Measurements from ENCODE around the gene EXTL1. TPM values are rescaled to one million over a fixed set of nuclear protein-coding genes. Genes with fewer than 3 reads are reported as not detected.

EXTL1 gene
- total RNA-seq, 1 donor from 2014 or later: 0.74 TPM

- H3K27ac ChIP-seq: no peak overlapping the region
- intact Hi-C loops (cut with DNase I): no loop called here
- no peaks in the 10 kb centered on the region for H3K9me3 ChIP-seq
- H3K4me1 ChIP-seq: peaks cover 19% of the 10 kb centered on the region
- no peaks in the 10 kb centered on the region for H3K36me3 ChIP-seq
- DNase-seq (ENCODE audit: extremely low spot score in 2 of 2): no peak
- no peaks in the 10 kb centered on the region for H3K27me3 ChIP-seq
- no peak overlapping the region for H3K4me3 ChIP-seq
- TF ChIP-seq POLR2A (IDR thresholded peaks at IDR 0.05): no peak
- TF ChIP-seq CTCF (IDR thresholded peaks at IDR 0.05): no peak
- no peak for TF ChIP-seq POLR2AphosphoS5 (IDR thresholded peaks at IDR 0.05; ENCODE audit: insufficient read depth in 1 of 2, low read depth in 1 of 2)
Observed at GRCh38 chr1:26041978-26042377, 20.4 kb downstream of the EXTL1 start.

GRCh38 chr1:26043765-26044164 lies 22.2 kb downstream of the EXTL1 start:
- intact Hi-C loops (cut with DNase I): no loop called here
- Histone ChIP-seq H3K27ac (no peak overlapping the region), H3K27me3 (no peaks in the 10 kb centered on the region)

GRCh38 chr1:26044414-26044813 lies 22.8 kb downstream of the EXTL1 start:
- Histone ChIP-seq H3K4me1 (peaks cover 20% of the 10 kb centered on the region), H3K36me3 (no peaks in the 10 kb centered on the region), H3K9me3 (no peaks in the 10 kb centered on the region), H3K4me3 (no peak overlapping the region), H3K27ac (no peak overlapping the region), H3K27me3 (no peaks in the 10 kb centered on the region)
- no peak for DNase-seq (ENCODE audit: extremely low spot score in 2 of 2)
- TF ChIP-seq CTCF (IDR thresholded peaks at IDR 0.05): no peak
- TF ChIP-seq POLR2AphosphoS5 (IDR thresholded peaks at IDR 0.05; ENCODE audit: insufficient read depth in 1 of 2, low read depth in 1 of 2): no peak
- TF ChIP-seq POLR2A (IDR thresholded peaks at IDR 0.05): no peak
- intact Hi-C loops (cut with DNase I): no loop called here

More at GRCh38 chr1:26043765-26044164, 22.2 kb downstream of the EXTL1 start:
- no peaks in the 10 kb centered on the region for H3K9me3 ChIP-seq
- peaks cover 20% of the 10 kb centered on the region for H3K4me1 ChIP-seq
- DNase-seq (ENCODE audit: extremely low spot score in 2 of 2): no peak
- H3K4me3 ChIP-seq: no peak overlapping the region
- no peaks in the 10 kb centered on the region for H3K36me3 ChIP-seq
- no peak for TF ChIP-seq POLR2AphosphoS5 (IDR thresholded peaks at IDR 0.05; ENCODE audit: insufficient read depth in 1 of 2, low read depth in 1 of 2)
- no peak for TF ChIP-seq POLR2A (IDR thresholded peaks at IDR 0.05)
- no peak for TF ChIP-seq CTCF (IDR thresholded peaks at IDR 0.05)

- intact Hi-C loops (cut with DNase I): no loop called here
- TF ChIP-seq CTCF (IDR thresholded peaks at IDR 0.05): no peak
- no peak for TF ChIP-seq POLR2A (IDR thresholded peaks at IDR 0.05)
- no peak for TF ChIP-seq POLR2AphosphoS5 (IDR thresholded peaks at IDR 0.05; ENCODE audit: insufficient read depth in 1 of 2, low read depth in 1 of 2)
- H3K36me3 ChIP-seq: no peaks in the 10 kb centered on the region
- peaks cover 20% of the 10 kb centered on the region for H3K4me1 ChIP-seq
- H3K27me3 ChIP-seq: no peaks in the 10 kb centered on the region
- H3K27ac ChIP-seq: no peak overlapping the region
- H3K9me3 ChIP-seq: no peaks in the 10 kb centered on the region
- H3K4me3 ChIP-seq: no peak overlapping the region
- no peak for DNase-seq (ENCODE audit: extremely low spot score in 2 of 2)
Observed at GRCh38 chr1:26044971-26045721, 23.6 kb downstream of the EXTL1 start.

- peaks cover 20% of the 10 kb centered on the region for H3K4me1 ChIP-seq
- no peak within 1 kb of the TSS for H3K4me3 ChIP-seq
- DNase-seq (ENCODE audit: extremely low spot score in 2 of 2): no peak
- TF ChIP-seq CTCF (IDR thresholded peaks at IDR 0.05) (no peak), POLR2A (IDR thresholded peaks at IDR 0.05) (no peak), POLR2AphosphoS5 (IDR thresholded peaks at IDR 0.05; ENCODE audit: insufficient read depth in 1 of 2, low read depth in 1 of 2) (no peak)
- no peaks in the 10 kb centered on the region for H3K27me3 ChIP-seq
- no peaks in the 10 kb centered on the region for H3K9me3 ChIP-seq
- intact Hi-C loops (cut with DNase I): no loop called here
- no peak within 1 kb of the TSS for H3K27ac ChIP-seq
- no peaks in the 10 kb centered on the region for H3K36me3 ChIP-seq
Observed at GRCh38 chr1:26045722-26046245, 24.2 kb downstream of the EXTL1 start, which contains the start of gene SLC30A2. SLC30A2 (minus strand) TSS chr1:26046118; CDS start chr1:26045896, 222 bp downstream.

All from vagina (tissue), 2 donors.